Chondrocyte (in vitro differentiated cells): Measurements from ENCODE around the gene ZNF574. TPM values are rescaled to one million over a fixed set of nuclear protein-coding genes. Genes with fewer than 3 reads are reported as not detected.
A peak's percentile ranks its signal among the peaks of the same experiment; 100 is the strongest.
"Not testable (repeated sequence)": the region's sequence is repeated elsewhere in the genome, so short reads cannot be mapped to it uniquely, and the experiment has no call there.

ENCODE experiments used
- DNase-seq: peaks from one replicate; pipeline ENCODE4 v3.0.0; 2021; ENCODE audit warnings: mixed read lengths, low spot score
- H3K27ac Mint-ChIP-seq: one replicate; pipeline ENCODE4 v1.8.0; 2021; ENCODE audit warnings: mild to moderate bottlenecking, moderate library complexity, mixed read lengths; ENCODE audit not compliant: unreplicated experiment
- H3K27me3 Mint-ChIP-seq: 2 replicates; pipeline ENCODE4 v1.8.0; 2021; ENCODE audit warnings: low read depth, mixed read lengths
- H3K36me3 Mint-ChIP-seq: 2 replicates; pipeline ENCODE4 v1.8.0; 2021; ENCODE audit warnings: low read depth, mixed read lengths
- H3K4me1 Mint-ChIP-seq: 2 replicates; pipeline ENCODE4 v1.8.0; 2021; ENCODE audit warnings: low read depth, mild to moderate bottlenecking, mixed read lengths
- H3K4me3 Mint-ChIP-seq: one replicate; pipeline ENCODE4 v1.8.0; 2021; ENCODE audit warnings: mild to moderate bottlenecking, moderate library complexity, mixed read lengths; ENCODE audit not compliant: unreplicated experiment
- H3K9me3 Mint-ChIP-seq: 2 replicates; pipeline ENCODE4 v1.8.0; 2021; ENCODE audit warnings: low read depth, mixed read lengths
- CTCF ChIP-seq: fragments of 200-600 bp; sonication (generic); IDR thresholded peaks from 2 replicates; pipeline ENCODE4 v1.5.0; 2021; ENCODE audit warnings: antibody characterized with exemption, mild to moderate bottlenecking, moderate library complexity
- total RNA-seq: library from RNA; stranded (reverse); gene quantifications from 3 replicates; pipeline ENCODE4 v1.2.1, GENCODE V29; 2021

ZNF574 gene
- total RNA-seq, 1 donor from 2014 or later = 13.0 TPM

GRCh38 chr19:42033413-42033812, 42.6 kb upstream of the ZNF574 start:
- Mint-ChIP-seq H3K36me3 (no peaks in the 10 kb centered on the region), H3K4me3 (no peak overlapping the region), H3K4me1 (peaks cover 12% of the 10 kb centered on the region), H3K9me3 (no peaks in the 10 kb centered on the region), H3K27ac (no peak overlapping the region), H3K27me3 (peaks cover 15% of the 10 kb centered on the region)
- no peak for DNase-seq
- no peak for TF ChIP-seq CTCF

GRCh38 chr19:42034640-42035391, 41.1 kb upstream of the ZNF574 start:
- H3K27me3 Mint-ChIP-seq, DNase-seq, H3K36me3 Mint-ChIP-seq, H3K4me3 Mint-ChIP-seq, H3K9me3 Mint-ChIP-seq: not testable (repeated sequence)
- Mint-ChIP-seq H3K4me1 (peaks cover 12% of the 10 kb centered on the region), H3K27ac (peak overlapping the region; percentile 65)
- peak; percentile 98 for TF ChIP-seq CTCF

GRCh38 chr19:42037649-42038048, 38.3 kb upstream of the ZNF574 start:
- peaks cover 9% of the 10 kb centered on the region for H3K4me1 Mint-ChIP-seq
- no peaks in the 10 kb centered on the region for H3K36me3 Mint-ChIP-seq
- peaks cover 5% of the 10 kb centered on the region for H3K27me3 Mint-ChIP-seq
- H3K4me3 Mint-ChIP-seq = no peak overlapping the region
- H3K27ac Mint-ChIP-seq = no peak overlapping the region
- no peak for TF ChIP-seq CTCF
- H3K9me3 Mint-ChIP-seq = no peaks in the 10 kb centered on the region
- DNase-seq = no peak

DNA sequence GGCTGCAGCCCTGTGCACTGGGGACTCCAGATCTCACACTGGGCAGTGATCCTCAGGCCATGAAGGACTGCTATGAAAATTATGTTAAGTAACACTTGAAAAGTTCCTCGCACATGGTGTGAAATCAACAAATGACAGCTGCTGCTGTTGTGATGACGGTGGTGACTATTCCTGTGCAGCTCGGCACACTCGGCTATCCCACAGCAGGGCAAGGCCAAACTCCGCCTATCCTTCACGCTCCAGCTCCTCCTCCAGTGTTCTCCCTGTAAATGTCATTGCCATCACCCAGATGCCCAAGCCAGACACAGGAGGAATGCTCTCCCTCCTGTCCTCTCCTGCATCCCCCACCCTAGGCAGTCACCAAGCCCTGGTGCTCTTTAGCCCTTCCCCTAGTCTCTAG, 37.3 kb upstream of the ZNF574 start:
- no peak overlapping the region for H3K27ac Mint-ChIP-seq
- TF ChIP-seq CTCF = no peak
- peaks cover 8% of the 10 kb centered on the region for H3K4me1 Mint-ChIP-seq
- peaks cover 8% of the 10 kb centered on the region for H3K27me3 Mint-ChIP-seq
- H3K9me3 Mint-ChIP-seq = no peaks in the 10 kb centered on the region
- H3K4me3 Mint-ChIP-seq = no peak overlapping the region
- no peaks in the 10 kb centered on the region for H3K36me3 Mint-ChIP-seq
- DNase-seq = no peak

DNA sequence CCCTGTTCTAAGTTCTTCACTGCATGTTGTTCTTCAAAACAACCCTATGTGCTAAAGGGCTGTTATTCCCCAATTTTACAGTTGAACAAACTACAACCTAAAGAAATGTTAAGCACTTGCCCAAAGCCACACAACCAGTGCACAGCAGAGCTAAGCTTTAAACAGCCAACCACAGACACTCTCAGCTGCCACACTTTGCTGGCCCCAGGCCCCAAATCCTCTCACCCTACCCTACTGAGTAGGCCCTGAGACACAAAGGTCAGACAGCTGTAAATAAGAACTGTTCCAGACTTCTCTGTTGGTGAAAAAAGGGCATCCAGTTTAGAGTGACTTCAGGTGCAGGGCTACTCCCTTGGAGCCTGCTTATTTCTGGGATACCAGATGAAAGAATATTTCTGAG, 35.9 kb upstream of the ZNF574 start:
- no peak overlapping the region for H3K4me3 Mint-ChIP-seq
- H3K4me1 Mint-ChIP-seq = peaks cover 1% of the 10 kb centered on the region
- H3K9me3 Mint-ChIP-seq = no peaks in the 10 kb centered on the region
- H3K27ac Mint-ChIP-seq = no peak overlapping the region
- DNase-seq = no peak
- H3K27me3 Mint-ChIP-seq = peaks cover 10% of the 10 kb centered on the region
- TF ChIP-seq CTCF = no peak
- H3K36me3 Mint-ChIP-seq = no peaks in the 10 kb centered on the region

- not testable (repeated sequence) for H3K4me1 Mint-ChIP-seq, H3K27ac Mint-ChIP-seq, H3K9me3 Mint-ChIP-seq, H3K4me3 Mint-ChIP-seq, DNase-seq, H3K36me3 Mint-ChIP-seq
- peaks cover 14% of the 10 kb centered on the region for H3K27me3 Mint-ChIP-seq
Measured at GRCh38 chr19:42040491-42040890, 35.5 kb upstream of the ZNF574 start.
